Measurements from ENCODE around the gene TMEM247. TPM values are rescaled to one million over a fixed set of nuclear protein-coding genes. Genes with fewer than 3 reads are reported as not detected.

The TMEM247 gene
- total and polyA plus RNA-seq, 2 of the 8 experiments (the other 6 are each of a cell fraction or from before 2014, with no cell fraction given), result not detected

DNA sequence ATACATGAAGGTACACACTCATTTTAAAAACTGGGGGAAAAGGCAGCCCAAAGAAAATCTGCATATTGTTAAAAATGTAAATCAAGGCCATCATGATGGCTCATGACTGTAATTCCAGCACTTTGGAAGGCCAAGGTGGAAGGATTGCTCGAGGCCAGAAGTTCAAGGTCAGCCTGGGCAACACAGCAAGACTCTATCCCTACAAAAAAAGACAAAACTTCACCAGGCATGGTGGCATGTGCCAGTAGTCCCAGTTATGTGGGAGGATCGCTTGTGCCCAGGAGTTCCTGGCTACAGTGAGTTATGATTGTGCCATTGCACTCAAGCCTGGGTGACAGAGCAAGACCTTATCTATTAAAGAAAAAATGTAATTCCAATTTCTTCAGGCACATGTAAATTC lies 34.6 kb upstream of the TMEM247 start:
- H2AFZ ChIP-seq (ENCODE audit: low read length), result no peak overlapping the region
- DNase-seq (ENCODE audit: low read depth in 1 of 2, low spot score in 2 of 2), result no peak
- no peak for TF ChIP-seq SIRT6 (IDR thresholded peaks at IDR 0.05; ENCODE audit: low read length)
- TF ChIP-seq TEAD4 (IDR thresholded peaks at IDR 0.05; ENCODE audit: low read depth, low read length), result no peak
- TF ChIP-seq, protein P1, sequence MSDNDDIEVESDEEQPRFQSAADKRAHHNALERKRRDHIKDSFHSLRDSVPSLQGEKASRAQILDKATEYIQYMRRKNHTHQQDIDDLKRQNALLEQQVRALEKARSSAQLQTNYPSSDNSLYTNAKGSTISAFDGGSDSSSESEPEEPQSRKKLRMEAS (IDR thresholded peaks at IDR 0.05), result no peak
- no peak for TF ChIP-seq CTBP2 (IDR thresholded peaks at IDR 0.05; ENCODE audit: borderline replicate concordance, insufficient read depth, insufficient read length, low read length)
- TF ChIP-seq RFX5 (IDR thresholded peaks at IDR 0.05; ENCODE audit: borderline replicate concordance, low read depth, low read length), result no peak
- no peak for TF ChIP-seq YY1 (IDR thresholded peaks at IDR 0.05; ENCODE audit: low read depth, low read length)
- TF ChIP-seq JUND (IDR thresholded peaks at IDR 0.05; ENCODE audit: low read length), result no peak
- TF ChIP-seq, protein P2, sequence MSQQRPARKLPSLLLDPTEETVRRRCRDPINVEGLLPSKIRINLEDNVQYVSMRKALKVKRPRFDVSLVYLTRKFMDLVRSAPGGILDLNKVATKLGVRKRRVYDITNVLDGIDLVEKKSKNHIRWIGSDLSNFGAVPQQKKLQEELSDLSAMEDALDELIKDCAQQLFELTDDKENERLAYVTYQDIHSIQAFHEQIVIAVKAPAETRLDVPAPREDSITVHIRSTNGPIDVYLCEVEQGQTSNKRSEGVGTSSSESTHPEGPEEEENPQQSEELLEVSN (IDR thresholded peaks at IDR 0.05), result no peak
- no peaks in the 10 kb centered on the region for H3K36me3 ChIP-seq (ENCODE audit: control insufficient read depth in 2 of 4, insufficient read depth in 4 of 4, low read length in 3 of 4)
- H3K9ac ChIP-seq (replicated peaks in 1 of 4; ENCODE audit: extremely low read depth in 1 of 4, low read depth in 3 of 4, low read length in 3 of 4), result no peak overlapping the region
- H4K8ac ChIP-seq (ENCODE audit: extremely low read depth, insufficient read depth, low read length), result no peak overlapping the region
- no peak overlapping the region for H2BK15ac ChIP-seq (ENCODE audit: low read length)
- no peak overlapping the region for H2AK5ac ChIP-seq (ENCODE audit: low read depth, low read length)
- H2BK5ac ChIP-seq (ENCODE audit: low read depth, low read length), result no peak overlapping the region
- no peaks in the 10 kb centered on the region for H3K23me2 ChIP-seq (ENCODE audit: low read depth, low read length)
- no peaks in the 10 kb centered on the region for H3K9me3 ChIP-seq (ENCODE audit: insufficient read depth in 2 of 2, low read depth in 1 of 2, low read length in 1 of 2)
- H3K4me1 ChIP-seq (replicated peaks in 1 of 4; ENCODE audit: control insufficient read depth in 3 of 4, insufficient read depth in 4 of 4, low read length in 3 of 4), result no peaks in the 10 kb centered on the region
- 80% methylated on average over 2 of the region's 2 CpGs; no CpG with 5 or more reads in 1 of the 2 experiments for WGBS, 2 experiments (ENCODE audit: extremely low coverage in 1 of 2, insufficient coverage in 1 of 2, insufficient read length in 1 of 2, insufficient replicate concordance in 2 of 2, low coverage in 1 of 2, low lambda C conversion rate in 2 of 2, missing lambda C conversion rate in 1 of 2)
- H3K4me2 ChIP-seq (ENCODE audit: insufficient read depth in 1 of 2, low read depth in 2 of 2, low read length in 2 of 2), result no peak overlapping the region
- ChIA-PET POLR2A (ENCODE audit: partially characterized antibody) (no interaction called here), CTCF (ENCODE audit: partially characterized antibody) (interaction anchor here (0.6 kb wide), 1 partner anchor 14 kb away, joined by 3 read pairs; no protein-coding TSS in a partner anchor)
- H2BK20ac ChIP-seq (ENCODE audit: low read length), result no peak overlapping the region
- H2BK120ac ChIP-seq (replicated peaks; ENCODE audit: low read depth, low read length), result no peak overlapping the region
- no peak overlapping the region for H3K14ac ChIP-seq (ENCODE audit: insufficient read length)
- H3K23ac ChIP-seq (ENCODE audit: insufficient read length), result no peak overlapping the region
- no peak overlapping the region for H3K18ac ChIP-seq (ENCODE audit: extremely low read depth, low read length)
- no peak overlapping the region for H3K4ac ChIP-seq (replicated peaks; ENCODE audit: insufficient read length, low read depth, low read length)
- H4K91ac ChIP-seq (replicated peaks; ENCODE audit: insufficient read length, low read length), result no peak overlapping the region
- no peak overlapping the region for H4K5ac ChIP-seq (ENCODE audit: insufficient read length, low read depth, low read length)
- H3K27me3 ChIP-seq (replicated peaks in 1 of 4; ENCODE audit: control insufficient read depth in 3 of 4, extremely low read depth in 1 of 4, insufficient read depth in 3 of 4, low read length in 3 of 4), result no peaks in the 10 kb centered on the region
- no peaks in the 10 kb centered on the region for H4K20me1 ChIP-seq (replicated peaks in 1 of 2; ENCODE audit: control insufficient read depth in 1 of 2, insufficient read depth in 2 of 2, low read length in 2 of 2)
- no peak overlapping the region for H3K27ac ChIP-seq (ENCODE audit: low read depth, low read length)
- no peak for FAIRE-seq
- H3K56ac ChIP-seq (replicated peaks; ENCODE audit: insufficient read length, low read depth, low read length), result no peak overlapping the region
- H3K4me3 ChIP-seq (ENCODE audit: extremely low read depth in 1 of 4, insufficient read depth in 2 of 4, low read depth in 3 of 4, low read length in 4 of 4), result no peak overlapping the region
- no peaks in the 10 kb centered on the region for H3K79me1 ChIP-seq (ENCODE audit: low read depth, low read length)
- H2BK12ac ChIP-seq (ENCODE audit: low read depth, low read length), result no peak overlapping the region
- H3K79me2 ChIP-seq (ENCODE audit: control insufficient read depth in 1 of 2, insufficient read depth in 2 of 2, low read length in 2 of 2), result no peaks in the 10 kb centered on the region

All from H1 (cell line).